ENCODE data around the gene SCRN1.

GRCh38 chr7:29924006-29924405 lies 65.6 kb downstream of the SCRN1 start:
- TF ChIP-seq CTCF (conservative IDR thresholded peaks at IDR 0.05 in 1 of 2, IDR thresholded peaks at IDR 0.05 in 1 of 2; ENCODE audit: extremely low read depth in 1 of 2, insufficient read depth in 1 of 2, low read depth in 1 of 2, low read length in 2 of 2) (no peak), EZH2 (IDR thresholded peaks at IDR 0.05; ENCODE audit: borderline replicate concordance, low read length) (no peak)

Measured in mammary epithelial cell (primary cell).